HEK293T (cell line): ENCODE data around the gene ESRRB.

Experiments used
- ARNT ChIP-seq: fragments of 450-650 bp; IDR thresholded peaks from 2 replicates; pipeline ENCODE4 v1.6.1; 2017; ENCODE audit warnings: mild to moderate bottlenecking
- BHLHE40 ChIP-seq: fragments of 450-650 bp; IDR thresholded peaks from 2 replicates; pipeline ENCODE4 v1.6.1; 2016; ENCODE audit warnings: mild to moderate bottlenecking, moderate library complexity, borderline replicate concordance
- ELF4 ChIP-seq: fragments of 450-650 bp; IDR thresholded peaks from 2 replicates; pipeline ENCODE4 v1.6.1; 2017; ENCODE audit warnings: antibody characterized with exemption
- FOXA1 ChIP-seq: fragments of 450-650 bp; IDR thresholded peaks from 2 replicates; pipeline ENCODE4 v1.6.1; 2016; ENCODE audit warnings: mild to moderate bottlenecking
- FOXM1 ChIP-seq: fragments of 450-650 bp; IDR thresholded peaks from 2 replicates; pipeline ENCODE4 v1.6.1; 2017; ENCODE audit warnings: mild to moderate bottlenecking, borderline replicate concordance
- HDGF ChIP-seq: fragments of 450-650 bp; IDR thresholded peaks from 2 replicates; pipeline ENCODE4 v1.6.1; 2017; ENCODE audit warnings: antibody characterized with exemption, borderline replicate concordance
- L3MBTL2 ChIP-seq: fragments of 450-650 bp; conservative IDR thresholded peaks from 2 replicates; pipeline ENCODE4 v1.6.1; 2016; ENCODE audit warnings: mild to moderate bottlenecking
- NFRKB ChIP-seq: fragments of 450-650 bp; IDR thresholded peaks from 2 replicates; pipeline ENCODE4 v1.6.1; 2016; ENCODE audit warnings: mild to moderate bottlenecking, moderate library complexity
- SP1 ChIP-seq: fragments of 450-650 bp; IDR thresholded peaks from 2 replicates; pipeline ENCODE4 v1.6.1; 2017
- SUZ12 ChIP-seq: fragments of 450-650 bp; IDR thresholded peaks from 2 replicates; pipeline ENCODE4 v1.6.1; 2016; ENCODE audit warnings: mild to moderate bottlenecking
- ZNF384 ChIP-seq: fragments of 450-650 bp; IDR thresholded peaks from 2 replicates; pipeline ENCODE4 v1.6.1; 2016
- TF ChIP-seq, protein P1 (sequence below): fragments of 450-650 bp; IDR thresholded peaks from 2 replicates; pipeline ENCODE4 v1.6.1; 2016

DNA sequence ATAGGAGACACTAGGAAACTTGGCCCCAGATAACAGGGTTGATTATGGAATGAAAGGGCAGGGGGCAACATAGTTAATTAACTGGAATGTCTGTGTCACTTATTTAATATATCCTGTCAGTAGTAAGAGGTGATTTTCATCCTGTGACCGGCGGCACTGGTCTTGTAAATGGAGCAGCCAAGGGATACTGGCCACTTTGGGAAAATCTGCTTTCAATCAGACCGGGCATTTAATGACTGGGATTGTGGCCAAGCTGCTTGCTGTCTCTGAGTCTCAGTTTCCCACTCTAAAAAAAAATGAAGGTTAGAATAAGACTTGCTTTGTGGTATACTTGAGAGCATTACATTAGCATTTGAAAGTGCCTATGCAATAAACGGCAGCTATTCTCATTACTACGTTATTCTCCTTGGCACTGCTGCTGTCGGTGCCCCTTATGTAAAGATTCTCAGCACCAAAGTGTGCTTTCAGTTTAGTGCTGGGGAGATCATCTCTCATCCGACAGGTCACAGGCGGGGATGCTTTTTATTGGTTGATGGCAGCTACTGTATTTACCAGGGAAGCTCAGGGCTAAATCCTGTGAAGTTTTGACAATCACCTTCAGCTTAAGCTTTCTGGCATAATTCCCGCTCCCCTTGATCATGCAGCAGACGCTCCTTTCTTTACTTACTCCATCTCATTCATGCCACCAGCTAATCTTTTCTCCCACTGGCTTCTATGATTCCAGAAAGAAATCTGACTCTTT is 162.1 kb downstream of the ESRRB start:
- no peak for TF ChIP-seq BHLHE40
- no peak for TF ChIP-seq ELF4
- no peak for TF ChIP-seq SUZ12
- no peak for TF ChIP-seq ZNF384
- no peak for TF ChIP-seq FOXA1
- TF ChIP-seq L3MBTL2, result no peak
- TF ChIP-seq NFRKB, result no peak
- no peak for TF ChIP-seq ARNT
- no peak for TF ChIP-seq HDGF
- TF ChIP-seq FOXM1, result no peak
- TF ChIP-seq, protein P1, sequence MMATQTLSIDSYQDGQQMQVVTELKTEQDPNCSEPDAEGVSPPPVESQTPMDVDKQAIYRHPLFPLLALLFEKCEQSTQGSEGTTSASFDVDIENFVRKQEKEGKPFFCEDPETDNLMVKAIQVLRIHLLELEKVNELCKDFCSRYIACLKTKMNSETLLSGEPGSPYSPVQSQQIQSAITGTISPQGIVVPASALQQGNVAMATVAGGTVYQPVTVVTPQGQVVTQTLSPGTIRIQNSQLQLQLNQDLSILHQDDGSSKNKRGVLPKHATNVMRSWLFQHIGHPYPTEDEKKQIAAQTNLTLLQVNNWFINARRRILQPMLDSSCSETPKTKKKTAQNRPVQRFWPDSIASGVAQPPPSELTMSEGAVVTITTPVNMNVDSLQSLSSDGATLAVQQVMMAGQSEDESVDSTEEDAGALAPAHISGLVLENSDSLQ, result no peak
- no peak for TF ChIP-seq SP1
